Stimulated activated CD4-positive, alpha-beta T cell treated with anti-CD3 and anti-CD28 coated beads, Interleukin-2, amount 100 ng/mL, for 24 hours (primary cell): ENCODE measurements around the gene TBXAS1.
"Not testable (repeated sequence)": the region's sequence is repeated elsewhere in the genome, so short reads cannot be mapped to it uniquely, and the experiment has no call there.

ENCODE experiments used
- DNase-seq, 2 donors: peaks; one replicate each; pipeline ENCODE4 v3.0.0-alpha.2; 2020

TBXAS1 gene

DNA sequence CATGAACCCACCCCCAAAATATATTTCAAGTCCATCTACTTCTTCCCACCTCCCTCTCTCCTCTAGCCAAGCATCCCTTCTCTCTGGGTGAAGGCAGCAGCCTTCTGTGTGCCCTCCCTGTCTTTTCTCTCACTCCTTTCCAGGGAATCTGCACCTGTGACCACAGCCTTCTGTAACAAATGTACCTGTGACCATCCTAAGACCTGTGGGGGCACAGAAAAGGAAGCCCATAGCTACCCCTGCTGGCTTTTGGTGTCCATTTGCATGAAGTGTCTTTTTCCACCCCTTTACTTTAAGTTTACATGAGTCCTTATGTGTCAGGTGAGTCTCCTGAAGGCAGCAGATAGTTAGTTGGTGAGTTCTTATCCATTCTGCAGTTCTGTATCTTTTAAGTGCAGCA lies 2.0 kb upstream of the TBXAS1 start:
- DNase-seq = no peak

DNA sequence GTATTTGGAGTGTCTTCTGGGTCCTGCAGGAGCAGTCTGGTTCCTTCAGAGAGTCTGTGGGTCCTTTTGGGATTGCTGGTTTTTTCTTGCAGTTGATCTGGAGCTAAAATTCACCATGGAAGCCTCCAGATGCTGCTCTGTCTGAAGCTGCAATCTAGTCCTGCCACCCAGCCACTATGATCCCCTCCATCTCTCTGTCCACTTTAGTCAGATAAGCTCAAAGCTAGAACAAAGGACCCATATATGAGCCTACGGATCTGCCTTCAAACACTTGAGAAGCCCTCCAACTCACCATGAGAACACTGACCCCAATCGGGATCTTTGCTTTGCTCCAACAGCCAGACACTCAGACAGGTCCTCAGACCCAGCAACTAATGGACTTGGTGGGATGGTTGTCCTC lies 618 bp upstream of the TBXAS1 start:
- no peak for DNase-seq

DNA sequence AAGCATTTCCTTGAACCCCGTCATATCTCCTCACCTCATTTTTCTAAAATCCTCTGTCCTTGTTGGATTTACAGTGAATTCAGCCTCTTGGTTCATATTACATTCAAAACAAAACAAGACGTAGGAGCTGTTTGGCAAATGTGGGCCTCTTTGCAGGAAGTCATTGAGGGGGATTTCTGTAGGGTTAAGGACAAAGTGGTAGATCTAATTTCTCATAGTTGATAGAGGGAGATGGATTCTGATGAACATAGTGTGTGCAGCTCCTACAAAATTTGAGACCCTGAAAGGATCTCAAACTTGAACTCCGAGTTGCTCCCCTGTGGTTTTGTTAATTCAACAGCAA lies 682 bp downstream of the TBXAS1 start:
- no peak for DNase-seq

DNA sequence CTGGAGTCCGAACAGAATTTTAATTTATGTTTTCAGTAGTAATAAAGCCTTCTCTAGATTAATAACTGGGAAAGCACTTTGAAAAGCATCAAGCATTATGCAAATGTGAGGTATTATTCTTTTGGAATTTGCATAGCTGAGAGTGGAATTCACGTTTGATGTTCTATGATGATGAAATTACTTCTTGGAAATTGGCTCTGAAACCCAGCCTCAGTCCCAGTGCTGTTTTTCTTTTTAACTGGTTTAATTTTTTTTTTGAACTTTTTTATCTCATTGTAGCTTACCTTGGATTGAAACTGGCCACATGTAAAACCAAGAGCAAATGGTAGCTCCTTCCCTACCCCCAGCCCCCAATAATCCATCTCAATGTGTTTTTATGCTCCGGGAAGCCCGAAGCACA lies 1.2 kb downstream of the TBXAS1 start:
- DNase-seq = no peak

DNA sequence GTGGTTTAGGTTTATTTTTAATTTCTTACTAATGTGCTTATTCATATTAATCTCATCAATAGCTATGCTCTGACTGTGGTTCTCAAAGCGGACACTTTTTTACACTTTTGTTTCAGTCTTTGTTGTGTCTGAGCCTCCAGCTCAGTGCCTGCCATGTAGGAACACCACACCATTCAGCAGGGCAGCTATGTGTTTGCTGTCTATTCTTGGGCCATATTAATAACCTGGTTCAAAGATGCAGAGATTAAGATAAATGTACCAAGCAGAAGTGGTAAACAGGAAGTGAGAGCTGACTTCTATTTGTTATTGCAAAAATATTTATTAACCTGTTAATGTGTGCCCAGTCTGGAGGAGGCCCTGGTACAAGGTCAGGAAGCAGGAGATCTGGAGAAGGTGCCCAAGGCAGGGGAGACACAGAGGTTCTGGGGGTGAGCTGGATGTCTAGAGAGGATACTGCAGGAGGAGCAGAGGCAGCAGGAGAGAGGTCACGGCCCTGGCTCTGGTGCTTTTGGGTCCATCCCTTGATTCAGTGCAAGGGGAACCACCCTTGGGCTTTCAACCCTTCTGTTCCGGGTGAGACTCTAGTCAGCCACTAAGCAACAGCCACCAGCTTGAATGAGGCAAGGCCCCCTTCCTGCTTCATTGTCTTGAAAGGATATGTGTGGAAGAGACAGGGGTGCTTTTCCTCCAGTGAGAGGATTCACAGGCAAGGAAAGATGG lies 1.9 kb downstream of the TBXAS1 start:
- DNase-seq = no peak

DNA sequence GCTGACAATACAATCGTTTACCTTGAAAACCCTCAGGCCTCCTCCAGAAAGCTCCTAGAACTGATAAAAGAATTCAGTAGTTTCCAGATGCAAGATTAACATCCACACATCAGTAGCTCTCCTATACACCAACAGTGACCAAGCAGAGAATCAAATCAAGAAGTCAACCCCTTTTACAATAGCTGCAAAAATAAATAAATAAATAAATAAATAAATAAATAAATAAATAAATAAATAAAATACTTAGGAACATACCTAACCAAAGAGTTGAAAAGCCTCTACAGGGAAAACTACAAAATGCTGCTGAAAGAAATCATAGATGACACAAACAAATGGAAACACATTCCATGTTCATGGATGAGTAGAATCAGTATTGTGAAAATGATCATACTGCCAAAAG lies 6.8 kb downstream of the TBXAS1 start:
- not testable (repeated sequence) for DNase-seq

DNA sequence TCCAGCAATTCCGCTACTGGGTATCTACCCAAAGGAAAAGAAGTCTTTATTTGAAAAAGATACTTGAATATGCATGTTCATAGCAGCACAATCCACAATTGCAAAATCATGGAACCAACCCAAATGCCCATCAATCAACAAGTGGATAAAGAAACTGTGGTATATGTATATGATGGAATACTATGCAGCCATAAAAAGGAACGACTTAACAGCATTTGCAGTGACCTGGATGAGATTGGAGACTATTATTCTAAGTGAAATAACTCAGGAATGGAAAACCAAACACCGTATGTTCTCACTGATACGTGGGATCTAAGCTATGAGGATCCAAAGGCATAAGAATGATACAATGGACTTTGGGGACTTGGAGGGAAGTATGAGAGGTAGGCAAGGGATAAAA lies 8.2 kb downstream of the TBXAS1 start:
- not testable (repeated sequence) for DNase-seq

DNA sequence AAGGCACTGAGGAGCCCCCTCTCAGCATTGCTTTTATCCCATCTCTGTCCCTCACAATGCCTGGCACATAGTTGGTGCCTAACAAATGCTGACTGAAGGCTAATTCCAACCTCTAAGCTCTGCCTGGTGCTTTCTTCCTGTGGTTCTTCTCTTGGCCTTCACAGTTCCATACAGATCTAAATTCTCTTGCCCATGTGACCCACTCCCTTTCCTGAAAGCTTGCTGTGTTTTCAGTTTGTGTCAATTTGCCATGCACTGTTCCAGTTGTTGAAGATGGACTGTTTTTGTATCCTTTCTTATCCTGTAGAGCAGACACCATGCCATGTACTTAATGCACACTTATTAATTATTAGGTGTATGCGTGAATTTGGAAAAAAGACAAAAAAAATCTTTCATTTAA lies 9.2 kb downstream of the TBXAS1 start:
- no peak for DNase-seq

DNA sequence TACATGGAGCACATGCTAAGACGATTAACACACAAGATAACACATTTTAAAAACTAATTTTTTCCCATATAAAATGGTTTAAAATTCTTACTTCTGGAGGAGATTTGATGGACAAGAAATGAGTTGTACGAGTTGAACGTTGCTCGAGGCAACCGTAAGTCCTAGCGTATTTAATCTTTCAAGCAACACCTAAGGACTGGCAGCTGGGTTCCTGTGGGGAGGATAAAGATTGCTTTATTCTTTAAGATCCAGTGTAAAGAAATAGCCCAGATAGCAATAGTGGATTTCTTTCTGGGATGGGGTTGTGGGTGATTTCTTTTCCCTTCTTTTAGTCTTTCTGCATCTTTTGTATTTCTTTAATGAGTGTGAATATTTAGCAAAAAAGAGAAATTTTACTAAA lies 9.8 kb downstream of the TBXAS1 start:
- DNase-seq = no peak

DNA sequence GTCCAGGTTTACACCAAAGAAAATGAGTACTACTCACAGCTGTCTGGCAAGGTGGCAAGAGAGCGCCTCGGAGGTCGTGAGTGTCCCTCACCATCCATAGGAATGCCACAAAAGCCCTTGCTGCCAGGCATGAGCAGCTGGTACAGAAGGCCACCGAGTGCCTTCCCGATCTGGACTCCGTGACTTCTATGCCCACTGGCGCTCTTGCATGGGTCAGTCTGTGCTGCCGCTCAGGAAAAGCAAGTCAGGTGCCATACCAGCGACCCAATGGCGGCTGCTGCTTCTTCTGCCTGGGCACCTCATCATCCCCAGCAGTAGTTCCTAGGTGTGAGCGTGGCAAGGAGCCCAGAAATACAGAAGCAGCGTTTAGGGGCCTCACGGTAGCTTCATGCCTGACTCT lies 11.7 kb downstream of the TBXAS1 start:
- DNase-seq = no peak

DNA sequence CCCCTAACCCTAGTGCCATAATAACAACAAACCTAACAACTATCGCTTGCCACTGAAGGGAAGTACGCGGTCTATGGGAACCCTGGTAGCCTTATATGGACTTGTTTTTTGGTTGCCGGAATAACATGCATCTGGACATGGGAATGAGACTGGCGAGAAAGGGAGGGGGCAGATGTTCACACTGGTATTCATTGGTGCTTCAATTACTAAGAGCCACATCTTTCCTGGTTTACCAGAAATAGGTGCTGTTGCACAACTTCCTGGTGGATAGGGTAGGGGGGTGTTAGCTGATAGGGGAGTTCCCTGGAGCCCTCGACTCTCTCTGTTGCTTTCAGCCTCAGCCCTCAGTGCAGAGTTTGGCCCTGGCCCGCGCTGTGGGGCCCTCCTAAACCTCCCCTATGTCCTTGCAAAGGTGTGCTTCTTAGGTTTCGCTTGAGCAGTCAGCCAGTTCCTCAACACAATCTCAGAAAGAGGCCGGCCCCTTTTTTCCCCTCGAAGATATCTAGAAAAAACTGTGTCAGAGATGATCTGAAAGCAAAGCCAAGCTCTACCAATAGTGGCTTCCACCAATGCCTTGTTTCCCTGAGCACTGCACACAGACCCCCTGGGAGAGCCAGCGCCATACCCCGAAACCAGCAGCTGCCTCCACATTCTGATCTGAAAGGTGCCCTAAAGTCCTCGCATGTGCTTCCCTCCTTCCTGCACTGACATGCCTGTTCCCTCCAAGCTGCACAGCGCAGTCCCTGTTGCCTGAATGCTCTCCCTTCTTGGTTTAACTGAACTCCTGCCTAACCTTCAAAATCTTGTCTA lies 13.5 kb downstream of the TBXAS1 start:
- DNase-seq = no peak

DNA sequence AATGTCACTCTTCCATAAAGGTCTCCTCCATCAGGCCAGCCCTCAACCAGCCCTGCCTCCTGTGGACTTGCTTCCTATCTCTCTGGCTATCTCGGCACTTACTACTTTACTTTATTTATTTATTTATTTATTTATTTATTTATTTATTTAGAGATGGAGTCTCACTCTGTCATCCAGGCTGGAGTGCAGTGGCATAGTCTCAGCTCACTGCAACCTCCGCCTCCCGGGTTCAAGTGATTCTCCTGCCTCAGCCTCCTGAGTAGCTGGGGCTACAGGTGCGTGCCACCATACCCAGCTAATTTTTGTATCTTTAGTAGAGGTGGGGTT lies 14.1 kb downstream of the TBXAS1 start:
- not testable (repeated sequence) for DNase-seq

DNA sequence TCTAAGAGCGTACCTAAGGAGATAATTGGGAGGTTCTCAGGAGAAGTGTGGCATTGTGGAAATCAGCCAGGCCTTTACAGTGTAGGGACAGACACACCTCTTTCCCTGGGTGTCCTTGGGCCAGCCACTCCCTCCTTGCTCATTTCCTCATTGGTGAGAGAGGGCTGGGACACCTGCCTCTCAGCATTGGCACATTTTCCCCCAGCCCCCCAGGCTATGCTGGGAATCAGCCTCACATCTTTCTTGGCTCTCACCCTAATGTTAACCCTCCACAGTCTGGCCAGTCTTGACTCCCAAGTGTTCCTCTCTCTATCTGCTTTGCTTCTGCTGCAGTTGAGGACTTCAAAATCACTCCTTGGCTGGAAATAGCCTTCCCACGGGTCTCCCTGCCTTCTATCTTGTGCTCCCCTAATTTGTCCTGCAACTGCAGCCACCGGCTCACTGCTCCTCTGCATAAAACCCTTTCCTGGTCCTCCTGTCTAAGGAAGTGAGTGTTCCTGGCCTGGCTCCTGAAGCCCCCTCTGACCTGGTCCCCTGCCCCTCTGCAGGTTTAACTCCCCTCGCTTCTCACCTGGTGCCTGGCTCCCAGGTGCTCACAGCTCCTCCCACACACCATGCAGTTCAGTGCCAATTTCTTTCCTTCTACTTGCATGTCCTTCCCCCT lies 15.8 kb downstream of the TBXAS1 start:
- no peak for DNase-seq

DNA sequence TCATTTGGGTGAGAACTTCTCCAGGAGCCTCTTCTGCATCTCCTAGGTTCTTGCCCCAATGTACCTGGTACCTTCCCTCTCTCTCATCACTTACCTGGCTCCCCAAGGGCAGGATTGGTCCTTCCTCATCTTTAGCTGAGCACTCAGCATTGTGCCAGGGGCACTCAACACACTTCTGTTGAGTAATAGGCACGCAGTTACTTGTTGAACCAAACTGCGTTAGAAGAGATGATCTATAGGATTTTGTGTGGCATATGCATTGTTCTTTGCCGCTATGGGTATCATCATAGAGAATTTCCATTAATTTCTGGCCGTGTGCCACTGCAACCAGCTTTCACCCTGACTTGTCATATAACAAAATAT lies 16.4 kb downstream of the TBXAS1 start:
- no peak for DNase-seq

DNA sequence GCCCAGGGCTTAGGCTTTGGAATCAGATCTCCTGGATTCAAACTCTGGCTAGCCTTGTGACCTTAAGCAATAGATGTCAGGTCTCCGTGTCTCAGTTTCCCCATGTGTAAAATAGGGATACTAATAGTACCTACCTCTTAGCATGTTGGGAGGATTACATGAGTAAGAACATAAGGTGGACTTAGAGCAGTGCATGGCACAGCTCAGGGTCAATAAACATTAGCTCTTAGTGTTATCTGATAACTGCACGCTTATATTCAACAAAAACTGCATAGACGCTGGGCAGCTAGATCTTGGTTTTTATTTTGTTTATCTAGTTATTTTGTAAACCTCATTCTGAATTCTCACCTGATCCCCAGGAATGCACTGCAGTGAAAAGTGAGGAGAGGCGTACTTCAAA lies 17.2 kb downstream of the TBXAS1 start:
- DNase-seq = no peak

DNA sequence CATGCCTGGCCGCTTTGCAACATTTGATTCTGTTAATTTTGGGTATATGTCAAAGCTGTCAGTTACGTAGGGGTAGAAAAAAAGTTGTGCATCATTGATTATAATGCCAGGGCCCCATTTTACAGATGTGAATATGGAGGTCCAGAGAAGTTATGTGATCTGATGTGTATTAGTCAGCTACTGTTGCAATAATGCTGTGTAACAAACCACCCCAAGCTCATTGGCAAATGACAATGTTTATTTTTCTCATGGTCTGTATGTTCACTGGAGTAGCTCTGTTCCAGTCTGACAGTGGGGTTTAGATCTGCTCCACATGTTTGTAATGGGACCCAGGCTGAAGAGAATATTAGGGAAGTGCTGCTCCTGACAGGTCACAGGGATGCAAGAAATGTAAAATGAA lies 19.2 kb downstream of the TBXAS1 start:
- no peak for DNase-seq

DNA sequence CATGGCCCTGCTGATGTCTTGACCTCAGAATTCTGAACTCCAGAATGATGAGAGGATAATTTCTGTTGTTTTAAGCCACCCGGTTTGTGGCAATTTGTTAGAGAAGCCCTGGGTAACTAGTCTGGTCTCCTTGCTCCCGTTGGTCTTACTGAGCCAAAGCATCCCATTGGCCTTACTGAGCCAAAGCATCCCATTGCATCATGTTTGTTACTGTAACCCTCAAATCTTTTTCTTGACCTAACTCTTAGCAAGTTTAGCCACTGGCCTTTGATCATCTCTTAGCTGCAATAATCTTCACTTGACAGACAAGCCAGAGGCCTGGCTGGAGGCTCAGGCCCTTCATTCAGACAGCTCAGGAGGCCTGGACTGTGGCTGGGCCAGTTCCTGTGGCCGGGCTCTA lies 21.8 kb downstream of the TBXAS1 start:
- DNase-seq = no peak

DNA sequence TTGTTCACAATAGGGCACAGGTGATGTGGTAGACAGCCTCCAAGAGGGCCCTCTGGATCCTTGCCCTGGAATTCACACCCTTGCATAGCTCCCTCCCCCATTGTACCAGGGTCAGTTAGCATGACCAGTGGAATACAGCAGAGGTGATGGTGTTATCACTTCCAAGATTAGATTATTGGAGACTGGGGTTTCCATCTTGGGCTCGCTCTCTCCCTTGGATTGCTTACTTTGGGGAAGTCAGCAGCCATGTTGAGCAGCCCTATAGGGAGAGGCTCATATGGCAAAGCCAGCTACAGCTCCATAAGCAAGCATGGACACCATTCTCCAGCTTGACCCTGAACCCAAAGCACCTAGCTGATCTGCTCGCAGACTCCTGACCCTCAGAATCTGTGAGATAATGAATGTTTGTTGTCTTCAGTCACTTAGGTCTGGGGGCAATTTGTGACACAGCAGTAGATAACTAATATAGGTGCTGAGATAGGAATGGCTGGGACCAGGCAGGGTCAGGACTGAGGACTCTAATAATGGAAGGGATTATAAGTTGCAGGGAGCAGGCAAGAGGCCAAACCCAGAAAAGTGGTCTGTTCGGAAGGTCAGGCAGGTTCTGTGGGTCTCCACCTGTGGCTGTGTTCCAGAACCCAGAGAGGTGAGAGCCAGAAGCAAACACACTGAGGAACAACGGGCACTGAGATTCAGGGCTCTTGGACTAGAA lies 22.9 kb downstream of the TBXAS1 start:
- no peak for DNase-seq

DNA sequence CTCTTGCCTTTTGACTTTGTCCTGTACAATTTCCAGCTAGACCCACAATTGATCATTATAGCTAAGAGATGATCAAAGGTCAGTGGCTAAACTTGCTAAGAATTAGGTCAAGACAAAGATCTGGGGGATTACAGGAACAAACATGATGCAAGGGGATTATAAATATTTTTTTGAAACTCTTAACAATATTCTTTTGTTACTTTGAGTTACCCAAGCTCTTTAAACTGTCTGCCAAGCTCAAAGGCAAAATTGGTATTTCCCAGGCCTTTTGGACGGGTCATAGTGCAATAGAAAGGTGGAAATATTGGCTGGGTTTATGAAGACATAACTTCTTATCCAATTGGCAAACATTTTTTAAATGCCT lies 23.4 kb downstream of the TBXAS1 start:
- no peak for DNase-seq

DNA sequence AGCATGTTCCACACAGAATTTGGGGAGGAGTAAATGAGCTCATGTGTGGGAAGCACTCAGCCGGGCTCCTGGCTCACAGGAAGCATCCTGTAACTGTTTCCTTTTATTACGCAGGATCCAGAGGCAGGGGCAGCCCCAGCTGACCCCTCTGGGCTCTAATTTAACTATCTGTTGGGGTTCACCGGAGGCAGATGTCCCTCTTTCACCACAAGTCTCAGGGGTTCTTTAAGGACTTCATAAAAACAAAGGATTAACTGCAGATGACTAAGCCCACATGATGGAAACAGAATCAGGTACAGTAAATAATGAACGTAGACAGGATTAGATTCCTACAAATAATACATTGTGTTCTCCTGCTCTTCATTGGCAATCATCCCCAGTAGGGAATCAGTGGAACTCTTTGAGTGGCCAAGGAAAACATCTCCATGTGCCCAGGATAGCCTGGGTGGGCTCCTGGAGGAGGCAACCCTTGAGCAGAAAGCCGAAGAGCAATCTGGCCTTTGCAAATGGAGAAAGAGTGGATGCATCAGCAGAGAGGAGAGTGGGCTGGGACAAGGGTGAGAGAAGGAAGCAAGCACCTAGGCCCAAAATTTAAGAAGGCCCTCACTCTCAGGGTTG lies 24.6 kb downstream of the TBXAS1 start:
- DNase-seq = no peak

DNA sequence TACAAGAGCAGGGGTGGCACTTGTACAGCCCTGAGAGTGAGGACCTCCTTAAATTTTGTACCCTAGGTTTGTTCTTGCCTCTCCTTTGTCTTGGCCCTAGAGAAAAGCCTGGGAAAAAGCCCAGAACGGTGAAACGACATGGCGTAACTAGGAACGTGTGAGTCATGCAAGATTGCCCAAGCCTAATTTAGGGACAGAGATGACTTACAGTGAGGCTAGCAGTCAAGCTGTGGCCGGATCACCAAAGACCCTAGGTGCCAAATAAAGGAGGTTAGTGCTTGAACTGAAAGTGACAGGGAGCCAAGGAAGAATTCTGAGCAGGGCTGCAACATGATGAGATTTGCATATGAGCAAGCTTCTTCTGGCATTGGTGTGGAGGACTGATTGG lies 25.1 kb downstream of the TBXAS1 start:
- no peak for DNase-seq

DNA sequence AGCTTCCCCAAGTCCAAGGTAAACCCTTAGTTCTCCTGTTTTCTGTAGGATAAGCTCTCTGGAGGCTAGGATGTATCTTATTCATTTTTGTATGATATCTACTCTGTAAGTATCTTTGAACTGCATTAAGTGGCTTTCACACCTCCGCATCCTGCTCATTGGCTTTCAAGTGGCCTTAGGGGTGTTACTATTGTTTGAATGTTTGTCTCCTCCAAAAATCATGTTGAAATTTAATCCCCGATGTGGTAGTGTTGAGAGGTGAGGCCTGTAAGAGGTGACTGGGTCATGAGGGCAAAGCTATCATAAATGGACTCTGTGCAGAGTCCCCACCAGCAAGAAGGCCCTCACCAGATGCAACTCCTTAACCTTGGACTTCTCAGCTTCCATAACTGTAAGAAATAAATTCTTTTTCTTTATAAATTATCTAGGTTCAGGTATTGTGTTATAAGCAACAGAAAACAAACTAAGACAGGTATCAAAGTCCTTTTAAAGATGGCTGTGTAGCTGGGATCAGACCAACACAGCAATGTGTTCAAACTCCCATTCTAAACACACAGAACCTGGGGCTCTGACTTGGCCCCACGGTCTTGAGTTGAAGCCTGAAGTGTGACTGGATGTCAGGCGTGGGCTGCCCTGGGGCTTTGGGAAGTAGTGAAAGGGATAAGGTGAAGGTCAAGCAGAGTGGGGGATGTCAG lies 25.9 kb downstream of the TBXAS1 start:
- no peak for DNase-seq
